H1 (cell line): ENCODE results near the gene PRKCA. TPM values are rescaled to one million over a fixed set of nuclear protein-coding genes. Genes with fewer than 3 reads are reported as not detected.

Source experiments
- CTCF ChIA-PET: fragments of 300-600 bp; sonication (Branson Sonifier 250); formaldehyde crosslinking; loops from one replicate; lab custom pipeline; 2021; ENCODE audit not compliant: partially characterized antibody; lab: Charles Lee
- POLR2A ChIA-PET: fragments of 300-600 bp; sonication (Branson Sonifier 250); formaldehyde crosslinking; loops from one replicate; lab custom pipeline; 2021; ENCODE audit warnings: inconsistent platforms; ENCODE audit not compliant: partially characterized antibody; lab: Charles Lee
- DNase-seq, 2 experiments: peaks; one replicate each; pipeline versions ENCODE4 v3.0.0 to v3.0.0-alpha.2; 2010 to 2022; ENCODE audit warnings: low spot score in 2 of 2, low read depth in 1 of 2, mixed read lengths in 1 of 2
- FAIRE-seq: peaks from 2 replicates; lab custom pipeline; 2011; peaks lifted over from hg19 to GRCh38; lab: Jason Lieb, UNC
- H2AFZ ChIP-seq: 2 replicates; pipeline ENCODE4 v1.8.1; 2012; ENCODE audit warnings: low read length, inconsistent platforms
- H2AK5ac ChIP-seq: 2 replicates; pipeline ENCODE4 v1.6.1; 2013; ENCODE audit warnings: low read depth, low read length
- H2BK120ac ChIP-seq: replicated peaks from 2 replicates; pipeline ENCODE3; 2013; ENCODE audit warnings: low read depth, low read length, inconsistent platforms
- H2BK12ac ChIP-seq: 2 replicates; pipeline ENCODE4 v1.6.1; 2013; ENCODE audit warnings: low read depth, low read length
- H2BK15ac ChIP-seq: 2 replicates; pipeline ENCODE4 v1.6.1; 2013; ENCODE audit warnings: low read length
- H2BK20ac ChIP-seq: 2 replicates; pipeline ENCODE4 v1.6.1; 2013; ENCODE audit warnings: low read length
- H2BK5ac ChIP-seq: 2 replicates; pipeline ENCODE4 v1.6.1; 2013; ENCODE audit warnings: low read depth, low read length
- H3K14ac ChIP-seq: 2 replicates; pipeline ENCODE4 v1.6.1; 2013; ENCODE audit warnings: inconsistent platforms; ENCODE audit not compliant: insufficient read length
- H3K18ac ChIP-seq: 2 replicates; pipeline ENCODE4 v1.6.1; 2013; ENCODE audit warnings: low read length; ENCODE audit errors: extremely low read depth
- H3K23ac ChIP-seq: 2 replicates; pipeline ENCODE4 v1.6.1; 2013; ENCODE audit warnings: inconsistent platforms; ENCODE audit not compliant: insufficient read length
- H3K23me2 ChIP-seq: 2 replicates; pipeline ENCODE4 v1.6.1; 2013; ENCODE audit warnings: low read depth, low read length
- H3K27ac ChIP-seq: 2 replicates; pipeline ENCODE4 v1.6.1; 2011; ENCODE audit warnings: low read depth, low read length, inconsistent platforms
- H3K27me3 ChIP-seq, 4 experiments: replicated peaks in 1 of 4; 1 replicate in 1 of 4; 2 replicates in 3 of 4; pipeline versions ENCODE4 v1.6.1 to v1.8.1; 2011 to 2013; ENCODE audit warnings: low read length in 3 of 4, mild to moderate bottlenecking in 3 of 4, inconsistent platforms in 2 of 4, mixed read lengths in 2 of 4, moderate library complexity in 1 of 4; ENCODE audit not compliant: control insufficient read depth in 3 of 4, insufficient read depth in 3 of 4; ENCODE audit errors: extremely low read depth in 1 of 4
- H3K36me3 ChIP-seq, 4 experiments: 2 replicates each; pipeline versions ENCODE4 v1.6.1 to v1.8.1; 2011 to 2013; ENCODE audit warnings: mild to moderate bottlenecking in 4 of 4, low read length in 3 of 4, moderate library complexity in 2 of 4, control low read depth in 1 of 4, inconsistent platforms in 1 of 4; ENCODE audit not compliant: insufficient read depth in 4 of 4, control insufficient read depth in 2 of 4
- H3K4ac ChIP-seq: replicated peaks from 2 replicates; pipeline ENCODE3; 2013; ENCODE audit warnings: low read length, low read depth, mixed read lengths, inconsistent platforms; ENCODE audit not compliant: insufficient read length
- H3K4me1 ChIP-seq, 4 experiments: replicated peaks in 1 of 4; 1 replicate in 1 of 4; 2 replicates in 3 of 4; pipeline versions ENCODE4 v1.6.1 to v1.8.1; 2011 to 2013; ENCODE audit warnings: low read length in 3 of 4, inconsistent platforms in 2 of 4, mixed read lengths in 1 of 4; ENCODE audit not compliant: insufficient read depth in 4 of 4, control insufficient read depth in 3 of 4
- H3K4me2 ChIP-seq, 2 experiments: 2 replicates each; pipeline versions ENCODE4 v1.6.1 to v1.8.1; 2011 to 2013; ENCODE audit warnings: low read depth in 2 of 2, low read length in 2 of 2, control low read depth in 1 of 2, inconsistent platforms in 1 of 2, mild to moderate bottlenecking in 1 of 2; ENCODE audit not compliant: insufficient read depth in 1 of 2
- H3K4me3 ChIP-seq, 4 experiments: fragments of 200-600, 300-600 bp in 1 of 4; sonication (generic), shearing (Covaris generic), sonication (Bioruptor Twin) in 1 of 4; 2 replicates each; pipeline versions ENCODE4 v1.5.1 to v1.8.1; 2011 to 2016; ENCODE audit warnings: low read length in 4 of 4, low read depth in 3 of 4, control low read depth in 2 of 4, inconsistent platforms in 2 of 4, mild to moderate bottlenecking in 2 of 4, mixed read lengths in 1 of 4, moderate library complexity in 1 of 4; ENCODE audit not compliant: insufficient read depth in 2 of 4; ENCODE audit errors: extremely low read depth in 1 of 4
- H3K56ac ChIP-seq: replicated peaks from 2 replicates; pipeline ENCODE3; 2013; ENCODE audit warnings: low read depth, mild to moderate bottlenecking, mixed read lengths, low read length, inconsistent platforms; ENCODE audit not compliant: insufficient read length
- H3K79me1 ChIP-seq: 2 replicates; pipeline ENCODE4 v1.6.1; 2013; ENCODE audit warnings: low read depth, low read length, control low read depth
- H3K79me2 ChIP-seq, 2 experiments: 2 replicates each; pipeline versions ENCODE4 v1.6.1 to v1.8.1; 2012 to 2013; ENCODE audit warnings: low read length in 2 of 2, mild to moderate bottlenecking in 2 of 2, inconsistent platforms in 1 of 2; ENCODE audit not compliant: insufficient read depth in 2 of 2, control insufficient read depth in 1 of 2
- H3K9ac ChIP-seq, 4 experiments: replicated peaks in 1 of 4; 1 replicate in 1 of 4; 2 replicates in 3 of 4; pipeline versions ENCODE4 v1.6.1 to v1.8.1; 2011 to 2013; ENCODE audit warnings: low read depth in 3 of 4, low read length in 3 of 4, control low read depth in 2 of 4, mild to moderate bottlenecking in 2 of 4, moderate library complexity in 2 of 4, inconsistent platforms in 1 of 4; ENCODE audit errors: extremely low read depth in 1 of 4
- H3K9me3 ChIP-seq, 2 experiments: 2 replicates each; pipeline versions ENCODE4 v1.6.1 to v1.8.1; 2012 to 2013; ENCODE audit warnings: mild to moderate bottlenecking in 2 of 2, moderate library complexity in 2 of 2, control low read depth in 1 of 2, inconsistent platforms in 1 of 2, low read depth in 1 of 2, low read length in 1 of 2, mixed read lengths in 1 of 2; ENCODE audit not compliant: insufficient read depth in 2 of 2
- H4K20me1 ChIP-seq, 2 experiments: replicated peaks in 1 of 2; 2 replicates each; pipeline versions ENCODE3 to v1.8.1; 2011 to 2013; ENCODE audit warnings: inconsistent platforms in 2 of 2, low read length in 2 of 2, mild to moderate bottlenecking in 1 of 2; ENCODE audit not compliant: insufficient read depth in 2 of 2, control insufficient read depth in 1 of 2
- H4K5ac ChIP-seq: 2 replicates; pipeline ENCODE4 v1.6.1; 2013; ENCODE audit warnings: low read length, low read depth, mixed read lengths, inconsistent platforms; ENCODE audit not compliant: insufficient read length
- H4K8ac ChIP-seq: 2 replicates; pipeline ENCODE4 v1.8.0; 2013; ENCODE audit warnings: mild to moderate bottlenecking, moderate library complexity, low read length, inconsistent platforms; ENCODE audit not compliant: insufficient read depth; ENCODE audit errors: extremely low read depth
- H4K91ac ChIP-seq: replicated peaks from 2 replicates; pipeline ENCODE3; 2013; ENCODE audit warnings: low read length, mixed read lengths, inconsistent platforms; ENCODE audit not compliant: insufficient read length
- CHD1 ChIP-seq: IDR thresholded peaks from 2 replicates; pipeline ENCODE4 v1.6.1; 2012; ENCODE audit warnings: low read depth, low read length, improper control_type of control experiment
- EP300 ChIP-seq, 2 experiments: IDR thresholded peaks; 1 replicate in 1 of 2; 2 replicates in 1 of 2; pipeline ENCODE4 v1.6.1; 2011 to 2012; ENCODE audit warnings: low read depth in 2 of 2, low read length in 2 of 2, mild to moderate bottlenecking in 2 of 2, borderline replicate concordance in 1 of 2, inconsistent platforms in 1 of 2, moderate library complexity in 1 of 2
- GABPA ChIP-seq: IDR thresholded peaks from 2 replicates; pipeline ENCODE4 v1.6.1; 2011; ENCODE audit warnings: mild to moderate bottlenecking, low read length, moderate library complexity, borderline replicate concordance; ENCODE audit not compliant: insufficient read depth
- GTF2F1 ChIP-seq: IDR thresholded peaks from 2 replicates; pipeline ENCODE4 v1.6.1; 2012; ENCODE audit warnings: low read depth, low read length, improper control_type of control experiment, borderline replicate concordance
- HDAC6 ChIP-seq: IDR thresholded peaks from one replicate; pipeline ENCODE4 v1.7.1; 2012; ENCODE audit warnings: low read depth, mild to moderate bottlenecking, inconsistent platforms, low read length, moderate library complexity
- KDM1A ChIP-seq: fragments of 200-600, 300-600 bp; sonication (generic); IDR thresholded peaks from 2 replicates; pipeline ENCODE4 v1.7.1; 2016; ENCODE audit warnings: mild to moderate bottlenecking, low read length, borderline replicate concordance
- MAX ChIP-seq: IDR thresholded peaks from 2 replicates; pipeline ENCODE4 v1.6.1; 2012; ENCODE audit warnings: inconsistent platforms
- POU5F1 ChIP-seq: IDR thresholded peaks from 2 replicates; pipeline ENCODE4 v1.6.1; 2011; ENCODE audit warnings: low read depth, mild to moderate bottlenecking, low read length, moderate library complexity
- RFX5 ChIP-seq: IDR thresholded peaks from 2 replicates; pipeline ENCODE4 v1.6.1; 2011; ENCODE audit warnings: low read depth, low read length, improper control_type of control experiment, borderline replicate concordance
- SP2 ChIP-seq: IDR thresholded peaks from 2 replicates; pipeline ENCODE4 v1.6.1; 2012; ENCODE audit warnings: mild to moderate bottlenecking, low read length, inconsistent platforms
- SRF ChIP-seq: IDR thresholded peaks from 2 replicates; pipeline ENCODE4 v1.6.1; 2011; ENCODE audit warnings: mild to moderate bottlenecking, low read depth, low read length, moderate library complexity
- TAF7 ChIP-seq: optimal IDR thresholded peaks from 2 replicates; pipeline ENCODE3; 2011; ENCODE audit warnings: low read depth, mild to moderate bottlenecking, inconsistent platforms, low read length, moderate library complexity, borderline replicate concordance
- WGBS, 2 experiments: shearing (Covaris generic) in 1 of 2; methylation state at CpG; one replicate each; pipeline versions ENCODE4 v1.1.6 to v1.1.7; 2013 to 2015; ENCODE audit warnings: low lambda C conversion rate in 2 of 2, mixed read lengths in 2 of 2, inconsistent platforms in 1 of 2, low coverage in 1 of 2, missing lambda C conversion rate in 1 of 2; ENCODE audit not compliant: insufficient replicate concordance in 2 of 2, insufficient coverage in 1 of 2, insufficient read length in 1 of 2; ENCODE audit errors: extremely low coverage in 1 of 2, missing lambda C conversion rate in 1 of 2; 5-methylcytosine and 5-hydroxymethylcytosine counted together
- polyA plus RNA-seq, 7 experiments: library from polyadenylated mRNA; depleted of rRNA in 3 of 7; stranded (reverse) in 5 of 7; unstranded in 2 of 7; fragments of >200 nt in 5 of 7; fragments of 200-250 nt in 2 of 7; gene quantifications; 1 replicate in 5 of 7; 2 replicates in 1 of 7; 4 replicates in 1 of 7; pipeline versions ENCODE4 v1.2.1 to v1.2.3, GENCODE V29; 2011 to 2013; ENCODE audit warnings: missing spikeins in 2 of 7, mixed read lengths in 2 of 7
- total RNA-seq: library from RNA; stranded (reverse); fragmentation: NEBNext Ultra II Directional; extraction: Animal tissue kit (Norgen Biotek cat#: 25700); gene quantifications from 2 replicates; pipeline ENCODE4 v1.2.1, GENCODE V29; 2021

PRKCA gene
- total and polyA plus RNA-seq, 2 of the 8 experiments (the other 6 are each of a cell fraction or from before 2014, with no cell fraction given): 5.8 to 17.8 TPM

- no peak overlapping the region for H4K5ac ChIP-seq
- no peak overlapping the region for H3K9ac ChIP-seq
- TF ChIP-seq KDM1A (no peak), SRF (no peak), RFX5 (no peak), HDAC6 (no peak), TAF7 (no peak), SP2 (no peak), GABPA (no peak), EP300 (IDR thresholded peaks at IDR 0.05; ENCODE audit: borderline replicate concordance in 1 of 2, low read depth in 2 of 2, low read length in 2 of 2) (no peak), MAX (no peak), POU5F1 (no peak), GTF2F1 (no peak), CHD1 (no peak)
These were observed 166.1 kb downstream of the PRKCA start for GRCh38 chr17:66468241-66469087.

More at GRCh38 chr17:66468241-66469087, 166.1 kb downstream of the PRKCA start:
- Histone ChIP-seq H3K14ac (no peak overlapping the region), H3K9me3 (no peaks in the 10 kb centered on the region), H3K4me2 (peak overlapping the region in 1 of 2 experiments; percentile 24; a peak in 1 of 4 replicates), H4K91ac (no peak overlapping the region), H4K20me1 (peaks cover 0 to 1% of the 10 kb centered on the region in 2 experiments), H2BK15ac (no peak overlapping the region), H3K27me3 (no peaks in the 10 kb centered on the region), H2AK5ac (no peak overlapping the region), H3K23ac (no peak overlapping the region), H3K4me3 (no peak overlapping the region), H3K4me1 (peaks cover 2 to 19% (median 13%) of the 10 kb centered on the region in 4 experiments; a peak in 6 of 7 replicates), H4K8ac (no peak overlapping the region), H2BK5ac (no peak overlapping the region), H3K79me1 (0 out of 2 replicates have a peak, but pooled peaks cover 2% of the 10 kb centered on the region), H3K56ac (no peak overlapping the region), H3K18ac (no peak overlapping the region), H3K4ac (no peak overlapping the region), H2BK12ac (no peak overlapping the region), H2BK120ac (no peak overlapping the region), H3K79me2 (no peaks in the 10 kb centered on the region), H3K23me2 (no peaks in the 10 kb centered on the region), H3K36me3 (no peaks in the 10 kb centered on the region), H2AFZ (no peak overlapping the region), H3K27ac (no peak overlapping the region), H2BK20ac (no peak overlapping the region)
- CTCF ChIA-PET: interaction anchor here (1.0 to 1.6 kb wide), 3 partner anchors 18 to 268 kb away, joined by 3 to 4 read pairs (median 3); no protein-coding TSS in a partner anchor
- DNase-seq (no peak), FAIRE-seq (no peak)
- POLR2A ChIA-PET: interaction anchor here (0.9 kb wide), 1 partner anchor 80 kb away, joined by 3 read pairs; no protein-coding TSS in a partner anchor
- 79% methylated on average over 5 of the region's 5 CpGs; no CpG with 5 or more reads in 1 of the 2 experiments for whole genome bisulfite sequencing, 2 experiments
